H9 (cell line): ENCODE measurements around the gene GPC6. TPM values are rescaled to one million over a fixed set of nuclear protein-coding genes. Genes with fewer than 3 reads are reported as not detected.

Experiments
- DNase-seq: peaks from one replicate; pipeline ENCODE4 v3.0.0-alpha.2; 2017
- H2AFZ ChIP-seq: one replicate; pipeline ENCODE4 v1.6.1; 2013; ENCODE audit warnings: mild to moderate bottlenecking, low read length, control low read depth, moderate library complexity
- H2AK5ac ChIP-seq: 2 replicates; pipeline ENCODE4 v1.6.1; 2013; ENCODE audit warnings: low read length, control low read depth, mixed read lengths; ENCODE audit not compliant: insufficient read length
- H2BK120ac ChIP-seq: one replicate; pipeline ENCODE4 v1.6.1; 2013; ENCODE audit warnings: low read depth, mild to moderate bottlenecking, low read length, control low read depth, inconsistent platforms; ENCODE audit not compliant: poor library complexity, severe bottlenecking
- H2BK12ac ChIP-seq: 2 replicates; pipeline ENCODE4 v1.6.1; 2013; ENCODE audit warnings: low read length, control low read depth, mixed read lengths, low read depth; ENCODE audit not compliant: insufficient read length
- H2BK15ac ChIP-seq: 2 replicates; pipeline ENCODE4 v1.6.1; 2013; ENCODE audit warnings: low read depth, low read length, control low read depth
- H2BK20ac ChIP-seq: one replicate; pipeline ENCODE4 v1.6.1; 2013; ENCODE audit warnings: low read depth, mild to moderate bottlenecking, low read length, control low read depth, inconsistent platforms; ENCODE audit not compliant: poor library complexity, severe bottlenecking
- H2BK5ac ChIP-seq: 2 replicates; pipeline ENCODE4 v1.6.1; 2013; ENCODE audit warnings: low read length, control low read depth, mixed read lengths; ENCODE audit not compliant: insufficient read length
- H3K14ac ChIP-seq: 2 replicates; pipeline ENCODE4 v1.6.1; 2013; ENCODE audit warnings: low read length, control low read depth; ENCODE audit not compliant: insufficient read depth
- H3K18ac ChIP-seq: 2 replicates; pipeline ENCODE4 v1.6.1; 2013; ENCODE audit warnings: low read depth, mild to moderate bottlenecking, mixed read lengths, low read length, control low read depth; ENCODE audit not compliant: insufficient read length
- H3K23ac ChIP-seq: 2 replicates; pipeline ENCODE4 v1.6.1; 2013; ENCODE audit warnings: low read length, control low read depth, mixed read lengths, low read depth; ENCODE audit not compliant: insufficient read length
- H3K23me2 ChIP-seq: 2 replicates; pipeline ENCODE4 v1.6.1; 2013; ENCODE audit warnings: low read depth, mild to moderate bottlenecking, mixed read lengths, low read length, control low read depth; ENCODE audit not compliant: insufficient read length, poor library complexity, severe bottlenecking
- H3K27ac ChIP-seq: 2 replicates; pipeline ENCODE4 v1.5.1; 2013; ENCODE audit warnings: low read length, control low read depth, mixed read lengths, low read depth; ENCODE audit not compliant: insufficient read length
- H3K27me3 ChIP-seq: 2 replicates; pipeline ENCODE4 v1.6.1; 2013; ENCODE audit warnings: low read length, control low read depth, inconsistent platforms; ENCODE audit not compliant: insufficient read depth
- H3K4ac ChIP-seq: 2 replicates; pipeline ENCODE4 v1.6.1; 2013; ENCODE audit warnings: low read depth, mild to moderate bottlenecking, control low read depth, inconsistent platforms, low read length, moderate library complexity
- H3K4me1 ChIP-seq: 2 replicates; pipeline ENCODE4 v1.6.1; 2013; ENCODE audit warnings: low read length, control low read depth, inconsistent platforms; ENCODE audit not compliant: insufficient read depth
- H3K4me2 ChIP-seq: 2 replicates; pipeline ENCODE4 v1.6.1; 2013; ENCODE audit warnings: low read length, control low read depth, mixed read lengths; ENCODE audit not compliant: insufficient read length, insufficient read depth
- H3K56ac ChIP-seq: 2 replicates; pipeline ENCODE4 v1.6.1; 2013; ENCODE audit warnings: low read depth, mild to moderate bottlenecking, mixed read lengths, low read length, control low read depth; ENCODE audit not compliant: insufficient read length
- H3K79me1 ChIP-seq: 2 replicates; pipeline ENCODE4 v1.6.1; 2013; ENCODE audit warnings: low read depth, mild to moderate bottlenecking, moderate library complexity, low read length, control low read depth, inconsistent platforms; ENCODE audit not compliant: insufficient read depth, poor library complexity, severe bottlenecking
- H3K79me2 ChIP-seq: 2 replicates; pipeline ENCODE4 v1.6.1; 2013; ENCODE audit warnings: low read length, control low read depth, inconsistent platforms; ENCODE audit not compliant: insufficient read depth
- H3K9ac ChIP-seq: 2 replicates; pipeline ENCODE4 v1.6.1; 2013; ENCODE audit warnings: low read length, control low read depth, mixed read lengths; ENCODE audit not compliant: insufficient read length; ENCODE audit errors: extremely low read depth
- H3K9me3 ChIP-seq: one replicate; pipeline ENCODE4 v1.6.1; 2013; ENCODE audit warnings: low read depth, low read length, inconsistent platforms; ENCODE audit not compliant: control insufficient read depth
- H3T11ph ChIP-seq: one replicate; pipeline ENCODE4 v1.6.1; 2013; ENCODE audit warnings: mild to moderate bottlenecking, low read length, control low read depth, inconsistent platforms
- H4K20me1 ChIP-seq: one replicate; pipeline ENCODE4 v1.6.1; 2013; ENCODE audit not compliant: control insufficient read depth, insufficient read length, insufficient read depth
- H4K5ac ChIP-seq: 2 replicates; pipeline ENCODE4 v1.6.1; 2013; ENCODE audit warnings: low read depth, mild to moderate bottlenecking, mixed read lengths, low read length, control low read depth; ENCODE audit not compliant: insufficient read length
- H4K8ac ChIP-seq: replicated peaks from 2 replicates; pipeline ENCODE4 v1.6.1; 2013; ENCODE audit warnings: low read length, control low read depth, mixed read lengths, low read depth; ENCODE audit not compliant: insufficient read length
- H4K91ac ChIP-seq: 2 replicates; pipeline ENCODE4 v1.6.1; 2013; ENCODE audit warnings: low read depth, mild to moderate bottlenecking, moderate library complexity, mixed read lengths, low read length, control low read depth; ENCODE audit not compliant: insufficient read length
- H3K27ac Mint-ChIP-seq, 3 experiments: 2 replicates in 2 of 3; 3 replicates in 1 of 3; pipeline ENCODE4 v1.8.0; 2020 to 2021; ENCODE audit warnings: mixed read lengths in 3 of 3, mild to moderate bottlenecking in 1 of 3, moderate library complexity in 1 of 3
- H3K27me3 Mint-ChIP-seq: 2 replicates; pipeline ENCODE4 v1.8.0; 2021; ENCODE audit warnings: low read depth, mild to moderate bottlenecking, moderate library complexity, mixed read lengths
- H3K36me3 Mint-ChIP-seq, 3 experiments: 2 replicates in 2 of 3; 3 replicates in 1 of 3; pipeline ENCODE4 v1.8.0; 2020 to 2021; ENCODE audit warnings: low read depth in 3 of 3, mixed read lengths in 3 of 3; ENCODE audit not compliant: insufficient read depth in 1 of 3
- H3K4me1 Mint-ChIP-seq, 2 experiments: 2 replicates each; pipeline ENCODE4 v1.8.0; 2020; ENCODE audit warnings: mixed read lengths in 2 of 2
- H3K4me3 Mint-ChIP-seq, 2 experiments: 2 replicates in 1 of 2; 3 replicates in 1 of 2; pipeline ENCODE4 v1.8.0; 2020 to 2021; ENCODE audit warnings: mild to moderate bottlenecking in 2 of 2, mixed read lengths in 2 of 2, moderate library complexity in 1 of 2
- H3K9me3 Mint-ChIP-seq, 2 experiments: 2 replicates in 1 of 2; 3 replicates in 1 of 2; pipeline ENCODE4 v1.8.0; 2020; ENCODE audit warnings: mild to moderate bottlenecking in 2 of 2, mixed read lengths in 2 of 2, moderate library complexity in 1 of 2
- WGBS: extraction: QIAGEN DNeasy Blood & Tissue Kit; methylation state at CpG from one replicate; pipeline ENCODE4 v1.1.7; 2013; ENCODE audit warnings: missing lambda C conversion rate, low lambda C conversion rate, mixed read lengths; ENCODE audit not compliant: insufficient read length; ENCODE audit errors: extremely low coverage; 5-methylcytosine and 5-hydroxymethylcytosine counted together
- total RNA-seq: library from RNA; stranded (reverse); gene quantifications from 2 replicates; pipeline ENCODE4 v1.2.1, GENCODE V29; 2021
- TF ChIP-seq, protein P1 (sequence below): fragments of 200-600 bp; sonication (generic); conservative IDR thresholded peaks from 3 replicates; pipeline ENCODE4 v1.8.0; 2021; ENCODE audit warnings: antibody characterized with exemption, mild to moderate bottlenecking

The GPC6 gene
- total RNA-seq, 1 experiment from 2014 or later, result 15.6 TPM

DNA sequence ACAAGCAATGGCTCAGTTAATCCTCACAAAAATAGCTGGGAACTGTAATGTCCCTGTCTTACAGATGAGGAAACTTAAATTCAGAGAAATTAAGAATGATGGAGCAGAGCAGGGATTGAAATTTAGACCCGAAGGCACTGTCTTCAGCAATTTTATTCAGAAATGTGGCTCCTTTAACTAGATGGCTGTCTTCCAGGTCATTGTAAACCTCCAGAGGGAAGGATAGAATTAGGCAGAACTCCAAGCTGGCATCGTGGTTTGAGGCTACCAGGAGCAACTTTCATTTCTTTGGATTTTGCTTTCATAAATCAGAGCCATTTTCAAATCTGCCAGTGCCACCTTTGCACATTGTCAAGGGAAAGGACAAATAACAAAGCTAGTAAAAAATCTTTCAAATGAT lies 913.9 kb downstream of the GPC6 start:
- no peak overlapping the region for H3K27ac ChIP-seq
- no peaks in the 10 kb centered on the region for H4K20me1 ChIP-seq
- H3K23ac ChIP-seq, result no peak overlapping the region
- no peak overlapping the region for H2BK12ac ChIP-seq
- H3K9ac ChIP-seq, result no peak overlapping the region
- H3T11ph ChIP-seq, result no peak overlapping the region
- Mint-ChIP-seq H3K27ac (no peak overlapping the region), H3K4me1 (peaks cover 38 to 41% of the 10 kb centered on the region in 2 experiments), H3K27me3 (peaks cover 54% of the 10 kb centered on the region), H3K4me3 (no peak overlapping the region), H3K36me3 (no peaks in the 10 kb centered on the region), H3K9me3 (no peaks in the 10 kb centered on the region)
- H3K4me2 ChIP-seq, result no peak overlapping the region
- no peak overlapping the region for H4K5ac ChIP-seq
- H3K23me2 ChIP-seq, result no peaks in the 10 kb centered on the region
- no peaks in the 10 kb centered on the region for H3K79me1 ChIP-seq
- H2BK15ac ChIP-seq, result no peak overlapping the region
- H4K8ac ChIP-seq, result no peak overlapping the region
- H3K18ac ChIP-seq, result no peak overlapping the region
- no peak for DNase-seq
- no peak overlapping the region for H2BK120ac ChIP-seq
- no peak overlapping the region for H2AFZ ChIP-seq
- no peaks in the 10 kb centered on the region for H3K9me3 ChIP-seq
- no peaks in the 10 kb centered on the region for H3K79me2 ChIP-seq
- no peak overlapping the region for H2AK5ac ChIP-seq
- H3K4ac ChIP-seq, result no peak overlapping the region
- TF ChIP-seq, protein P1, sequence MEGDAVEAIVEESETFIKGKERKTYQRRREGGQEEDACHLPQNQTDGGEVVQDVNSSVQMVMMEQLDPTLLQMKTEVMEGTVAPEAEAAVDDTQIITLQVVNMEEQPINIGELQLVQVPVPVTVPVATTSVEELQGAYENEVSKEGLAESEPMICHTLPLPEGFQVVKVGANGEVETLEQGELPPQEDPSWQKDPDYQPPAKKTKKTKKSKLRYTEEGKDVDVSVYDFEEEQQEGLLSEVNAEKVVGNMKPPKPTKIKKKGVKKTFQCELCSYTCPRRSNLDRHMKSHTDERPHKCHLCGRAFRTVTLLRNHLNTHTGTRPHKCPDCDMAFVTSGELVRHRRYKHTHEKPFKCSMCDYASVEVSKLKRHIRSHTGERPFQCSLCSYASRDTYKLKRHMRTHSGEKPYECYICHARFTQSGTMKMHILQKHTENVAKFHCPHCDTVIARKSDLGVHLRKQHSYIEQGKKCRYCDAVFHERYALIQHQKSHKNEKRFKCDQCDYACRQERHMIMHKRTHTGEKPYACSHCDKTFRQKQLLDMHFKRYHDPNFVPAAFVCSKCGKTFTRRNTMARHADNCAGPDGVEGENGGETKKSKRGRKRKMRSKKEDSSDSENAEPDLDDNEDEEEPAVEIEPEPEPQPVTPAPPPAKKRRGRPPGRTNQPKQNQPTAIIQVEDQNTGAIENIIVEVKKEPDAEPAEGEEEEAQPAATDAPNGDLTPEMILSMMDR, result no peak
- WGBS, result no CpG with 5 or more reads among the region's 2 CpGs
- H2BK20ac ChIP-seq, result no peak overlapping the region
- H3K56ac ChIP-seq, result no peak overlapping the region
- H3K27me3 ChIP-seq, result peaks cover 46% of the 10 kb centered on the region
- no peak overlapping the region for H2BK5ac ChIP-seq
- no peak overlapping the region for H3K14ac ChIP-seq
- no peak overlapping the region for H4K91ac ChIP-seq
- H3K4me1 ChIP-seq, result peaks cover 9% of the 10 kb centered on the region; the same call in 1 of the 2 replicates
